ENCODE results near the gene CLMN. TPM values are rescaled to one million over a fixed set of nuclear protein-coding genes. Genes with fewer than 3 reads are reported as not detected.

CLMN gene
- polyA plus RNA-seq, 1 donor: 18.7 TPM

DNA sequence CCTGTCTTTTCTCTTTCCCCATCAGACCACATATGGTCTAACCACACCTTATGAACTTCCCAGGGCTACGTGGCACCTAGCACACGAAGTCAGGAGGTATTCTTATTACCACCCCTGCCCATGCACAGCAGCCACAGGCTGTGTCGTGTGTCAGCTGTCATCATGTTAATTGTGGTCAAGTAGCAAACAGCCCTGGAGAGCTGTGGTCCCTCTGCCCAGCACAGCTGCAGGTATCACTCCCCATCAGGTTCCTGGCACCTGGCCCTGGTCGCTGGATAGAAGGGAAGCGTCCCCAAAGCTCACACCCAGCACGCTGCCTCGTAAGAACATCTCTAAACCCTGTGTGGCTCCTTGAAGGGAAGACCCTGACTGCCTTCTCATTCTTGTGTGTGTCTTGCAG, 45.4 kb downstream of the CLMN start:
- no peaks in the 10 kb centered on the region for H3K27me3 ChIP-seq (ENCODE audit: control insufficient read depth, insufficient read depth, low read length)
- H3K27ac ChIP-seq (ENCODE audit: low read length): peak overlapping the region; percentile 88
- no peak overlapping the region for H3K4me3 ChIP-seq (ENCODE audit: low read length)
- WGBS (ENCODE audit: insufficient coverage, low lambda C conversion rate): no CpG with 5 or more reads among the region's 7 CpGs
- H3K36me3 ChIP-seq (ENCODE audit: control insufficient read depth, insufficient read depth, low read length): no peaks in the 10 kb centered on the region
- H3K4me1 ChIP-seq (ENCODE audit: control insufficient read depth, insufficient read depth, low read length): peaks cover 39% of the 10 kb centered on the region
- peaks cover 2% of the 10 kb centered on the region for H3K9me3 ChIP-seq (ENCODE audit: control insufficient read depth, low read depth, low read length)
- DNase-seq: peak; percentile 56 to 73

GRCh38 chr14:95273001-95273978, 46.4 kb downstream of the CLMN start:
- DNase-seq: peak; percentile 92 to 97
- H3K27me3 ChIP-seq (ENCODE audit: control insufficient read depth, insufficient read depth, low read length): no peaks in the 10 kb centered on the region
- peak overlapping the region; percentile 88 for H3K27ac ChIP-seq (ENCODE audit: low read length)
- no CpG with 5 or more reads among the region's 17 CpGs for WGBS (ENCODE audit: insufficient coverage, low lambda C conversion rate)
- H3K9me3 ChIP-seq (ENCODE audit: control insufficient read depth, low read depth, low read length): peaks cover 2% of the 10 kb centered on the region
- peaks cover 39% of the 10 kb centered on the region for H3K4me1 ChIP-seq (ENCODE audit: control insufficient read depth, insufficient read depth, low read length)
- no peaks in the 10 kb centered on the region for H3K36me3 ChIP-seq (ENCODE audit: control insufficient read depth, insufficient read depth, low read length)
- H3K4me3 ChIP-seq (ENCODE audit: low read length): no peak overlapping the region

- H3K4me1 ChIP-seq (ENCODE audit: control insufficient read depth, insufficient read depth, low read length): peaks cover 34% of the 10 kb centered on the region
- H3K9me3 ChIP-seq (ENCODE audit: control insufficient read depth, low read depth, low read length): peaks cover 2% of the 10 kb centered on the region
- H3K4me3 ChIP-seq (ENCODE audit: low read length): no peak overlapping the region
- no peak for DNase-seq
- WGBS (ENCODE audit: insufficient coverage, low lambda C conversion rate): 100% methylated on average over 3 of the region's 5 CpGs
- no peaks in the 10 kb centered on the region for H3K36me3 ChIP-seq (ENCODE audit: control insufficient read depth, insufficient read depth, low read length)
- H3K27ac ChIP-seq (ENCODE audit: low read length): peak overlapping the region; percentile 88
- H3K27me3 ChIP-seq (ENCODE audit: control insufficient read depth, insufficient read depth, low read length): no peaks in the 10 kb centered on the region
Measured at GRCh38 chr14:95272057-95272456, 47.7 kb downstream of the CLMN start.

- no peak overlapping the region for H3K4me3 ChIP-seq (ENCODE audit: low read length)
- no peak for DNase-seq
- H3K4me1 ChIP-seq (ENCODE audit: control insufficient read depth, insufficient read depth, low read length): peaks cover 40% of the 10 kb centered on the region
- no peaks in the 10 kb centered on the region for H3K36me3 ChIP-seq (ENCODE audit: control insufficient read depth, insufficient read depth, low read length)
- no peaks in the 10 kb centered on the region for H3K27me3 ChIP-seq (ENCODE audit: control insufficient read depth, insufficient read depth, low read length)
- WGBS (ENCODE audit: insufficient coverage, low lambda C conversion rate): 86% methylated on average over 1 of the region's 2 CpGs
- H3K9me3 ChIP-seq (ENCODE audit: control insufficient read depth, low read depth, low read length): peaks cover 4% of the 10 kb centered on the region
- H3K27ac ChIP-seq (ENCODE audit: low read length): no peak overlapping the region
Measured at GRCh38 chr14:95270203-95270602, 49.5 kb downstream of the CLMN start.

DNA sequence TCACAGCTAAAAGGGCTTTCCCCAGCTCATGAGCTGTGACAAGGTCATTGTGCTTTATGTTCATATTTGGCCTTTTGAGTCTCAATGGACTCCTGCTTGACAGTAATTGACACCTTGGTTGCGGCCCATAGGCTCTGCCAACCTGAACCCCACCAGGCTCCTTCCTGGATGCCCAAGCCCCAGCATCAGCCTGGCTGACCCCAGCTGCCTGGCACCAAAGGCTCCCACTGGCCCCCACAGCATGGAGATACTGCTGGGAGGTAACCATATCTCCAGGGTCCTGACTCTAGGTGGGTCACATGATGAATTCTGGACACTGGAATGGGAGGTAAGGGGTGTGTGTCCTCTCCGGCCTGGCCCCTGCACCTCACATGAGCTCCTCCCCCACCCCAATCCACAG, 50.2 kb downstream of the CLMN start:
- DNase-seq: no peak
- Histone ChIP-seq H3K4me1 (ENCODE audit: control insufficient read depth, insufficient read depth, low read length) (peaks cover 39% of the 10 kb centered on the region), H3K36me3 (ENCODE audit: control insufficient read depth, insufficient read depth, low read length) (no peaks in the 10 kb centered on the region), H3K27ac (ENCODE audit: low read length) (no peak overlapping the region), H3K9me3 (ENCODE audit: control insufficient read depth, low read depth, low read length) (peaks cover 4% of the 10 kb centered on the region), H3K4me3 (ENCODE audit: low read length) (no peak overlapping the region), H3K27me3 (ENCODE audit: control insufficient read depth, insufficient read depth, low read length) (no peaks in the 10 kb centered on the region)
- no CpG with 5 or more reads among the region's 2 CpGs for WGBS (ENCODE audit: insufficient coverage, low lambda C conversion rate)

GRCh38 chr14:95268350-95268749, 51.4 kb downstream of the CLMN start:
- Histone ChIP-seq H3K9me3 (ENCODE audit: control insufficient read depth, low read depth, low read length) (peaks cover 4% of the 10 kb centered on the region), H3K4me3 (ENCODE audit: low read length) (no peak overlapping the region), H3K27ac (ENCODE audit: low read length) (no peak overlapping the region), H3K4me1 (ENCODE audit: control insufficient read depth, insufficient read depth, low read length) (peaks cover 32% of the 10 kb centered on the region), H3K36me3 (ENCODE audit: control insufficient read depth, insufficient read depth, low read length) (no peaks in the 10 kb centered on the region), H3K27me3 (ENCODE audit: control insufficient read depth, insufficient read depth, low read length) (no peaks in the 10 kb centered on the region)
- no peak for DNase-seq

DNA sequence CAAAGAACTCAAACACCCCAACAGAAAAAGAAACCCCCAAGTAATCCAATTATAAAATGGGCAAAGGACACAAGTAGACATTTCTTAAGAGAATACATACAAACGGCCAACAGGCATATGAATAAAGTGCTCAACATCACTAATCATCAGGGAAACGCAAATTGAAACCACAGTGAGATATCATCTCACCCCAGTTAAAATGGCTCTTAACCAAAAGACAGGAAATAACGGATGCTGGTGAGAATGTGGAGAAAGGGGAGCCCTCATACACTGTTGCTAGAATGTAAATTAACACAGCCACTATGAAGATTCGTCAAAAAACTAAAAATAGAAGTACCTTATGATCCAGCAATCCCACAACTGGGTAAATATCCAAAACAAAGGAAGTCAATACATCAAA, 52.4 kb downstream of the CLMN start:
- no peak overlapping the region for H3K27ac ChIP-seq (ENCODE audit: low read length)
- WGBS (ENCODE audit: insufficient coverage, low lambda C conversion rate): 83% methylated on average over 3 of the region's 4 CpGs

DNA sequence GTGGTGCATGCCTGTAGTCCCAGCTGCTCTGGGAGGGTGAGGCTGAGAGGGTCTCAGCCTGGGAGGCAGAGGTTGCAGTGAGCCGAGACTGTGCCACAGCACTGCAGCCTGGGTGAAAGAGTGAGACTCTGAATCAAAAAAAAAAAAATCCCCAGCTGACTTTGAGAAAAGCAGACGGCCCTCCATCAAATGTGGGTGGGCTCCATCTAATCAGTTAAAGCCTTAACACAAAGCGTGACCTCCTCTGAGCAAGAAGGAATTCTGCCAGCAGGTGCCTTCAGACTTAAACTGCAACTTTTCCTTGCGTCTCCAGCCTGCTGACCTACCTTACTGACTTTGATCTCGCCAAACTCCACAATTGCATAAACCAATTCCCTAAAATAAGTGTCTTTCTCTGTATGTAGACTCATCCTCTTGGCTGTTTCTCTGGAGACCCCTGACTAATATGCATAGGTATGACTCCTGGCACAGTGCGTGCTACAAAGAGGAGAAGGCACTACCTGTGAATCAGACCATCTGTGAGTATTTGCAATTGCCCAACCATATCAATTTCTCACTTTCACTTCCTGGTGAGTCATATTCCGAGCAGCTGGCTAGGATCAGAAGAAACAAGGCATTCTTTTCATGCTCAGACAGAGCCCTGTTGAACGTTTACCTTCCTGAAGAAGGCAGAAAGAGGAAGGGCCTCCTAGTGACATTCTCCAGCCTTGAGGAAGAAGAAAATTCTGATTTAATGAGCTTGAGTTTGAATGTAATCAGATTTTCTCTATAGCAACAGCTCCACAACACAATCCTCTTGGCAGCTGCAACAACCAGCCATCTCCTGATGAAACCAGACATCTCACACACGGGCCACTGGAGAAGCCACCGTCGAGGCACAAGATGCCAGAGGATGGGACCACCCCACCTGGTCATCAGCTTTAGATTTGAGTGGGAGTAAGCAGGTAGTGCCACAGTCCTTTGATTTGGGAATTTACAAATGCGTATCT, 54.3 kb downstream of the CLMN start:
- DNase-seq: peak; percentile 91 to 97
- peak overlapping the region; percentile 67 for H3K27ac ChIP-seq (ENCODE audit: low read length)
- no peaks in the 10 kb centered on the region for H3K36me3 ChIP-seq (ENCODE audit: control insufficient read depth, insufficient read depth, low read length)
- peaks cover 2% of the 10 kb centered on the region for H3K9me3 ChIP-seq (ENCODE audit: control insufficient read depth, low read depth, low read length)
- WGBS (ENCODE audit: insufficient coverage, low lambda C conversion rate): 40% methylated on average over 1 of the region's 12 CpGs
- no peak overlapping the region for H3K4me3 ChIP-seq (ENCODE audit: low read length)
- no peaks in the 10 kb centered on the region for H3K27me3 ChIP-seq (ENCODE audit: control insufficient read depth, insufficient read depth, low read length)
- peaks cover 21% of the 10 kb centered on the region for H3K4me1 ChIP-seq (ENCODE audit: control insufficient read depth, insufficient read depth, low read length)

More for the DNA sequence above, 52.4 kb downstream of the CLMN start:
- Histone ChIP-seq H3K4me1 (ENCODE audit: control insufficient read depth, insufficient read depth, low read length) (peaks cover 24% of the 10 kb centered on the region), H3K4me3 (ENCODE audit: low read length) (no peak overlapping the region), H3K9me3 (ENCODE audit: control insufficient read depth, low read depth, low read length) (peaks cover 4% of the 10 kb centered on the region), H3K36me3 (ENCODE audit: control insufficient read depth, insufficient read depth, low read length) (no peaks in the 10 kb centered on the region), H3K27me3 (ENCODE audit: control insufficient read depth, insufficient read depth, low read length) (no peaks in the 10 kb centered on the region)
- no peak for DNase-seq

- Histone ChIP-seq H3K27ac (ENCODE audit: low read length) (peak overlapping the region; percentile 67), H3K27me3 (ENCODE audit: control insufficient read depth, insufficient read depth, low read length) (no peaks in the 10 kb centered on the region), H3K36me3 (ENCODE audit: control insufficient read depth, insufficient read depth, low read length) (no peaks in the 10 kb centered on the region), H3K9me3 (ENCODE audit: control insufficient read depth, low read depth, low read length) (peaks cover 2% of the 10 kb centered on the region), H3K4me3 (ENCODE audit: low read length) (no peak overlapping the region), H3K4me1 (ENCODE audit: control insufficient read depth, insufficient read depth, low read length) (peaks cover 21% of the 10 kb centered on the region)
- 87% methylated on average over 3 of the region's 10 CpGs for WGBS (ENCODE audit: insufficient coverage, low lambda C conversion rate)
- no peak for DNase-seq
Measured at GRCh38 chr14:95264271-95264973, 55.3 kb downstream of the CLMN start.

Data from large intestine (tissue), 3 donors.